Measurements from ENCODE around the gene LCAT.

LCAT gene

DNA sequence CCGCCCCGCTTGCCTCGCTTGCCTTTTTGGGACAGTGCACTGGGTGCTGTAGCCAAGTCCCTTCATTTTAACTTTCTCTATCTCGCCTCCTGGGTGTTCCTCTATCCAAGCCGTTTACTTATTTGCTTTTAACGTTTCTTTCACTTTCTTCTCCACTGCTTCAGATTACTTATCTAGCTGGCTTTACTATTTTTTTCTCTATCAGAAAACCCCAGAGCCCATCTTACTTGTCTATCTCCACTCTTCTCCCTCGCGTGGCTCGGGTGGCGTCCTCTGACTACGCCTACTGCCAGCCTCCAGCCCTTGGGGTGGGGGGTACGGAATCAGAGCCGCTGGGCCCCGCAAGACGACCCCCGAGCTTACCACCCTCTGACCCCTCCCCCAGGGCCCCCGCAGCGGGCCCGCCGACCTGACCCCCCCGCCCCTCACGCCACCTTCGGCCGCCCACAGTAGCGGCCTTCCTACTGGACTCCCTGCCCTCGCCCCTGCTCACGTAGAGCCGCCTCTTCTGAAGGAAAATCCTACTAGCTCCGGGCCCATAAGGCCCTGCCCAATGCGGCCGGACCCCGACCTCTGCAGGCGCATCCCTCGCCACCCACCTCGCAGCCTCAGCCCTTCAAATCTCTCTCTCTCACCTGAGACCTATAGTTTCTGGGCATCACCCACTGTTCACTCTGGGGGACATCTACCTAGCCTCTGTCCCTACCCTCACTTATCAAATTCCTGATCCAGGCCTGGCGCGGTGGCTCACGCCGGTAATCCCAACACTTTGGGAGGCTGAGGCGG, 25.5 kb upstream of the LCAT start:
- in situ Hi-C loops (cut with MboI; ENCODE audit: low sequenced_read_pairs), result no loop called here

- in situ Hi-C loops (cut with MboI; ENCODE audit: low sequenced_read_pairs), result no loop called here
Observed at GRCh38 chr16:67968400-67969253, 24.7 kb upstream of the LCAT start, which contains the start of gene SLC12A4. TSS of gene SLC12A4 (minus strand) at chr16:67968637. CDS start at chr16:67968553, 84 bp downstream.

- in situ Hi-C loops (cut with MboI; ENCODE audit: low sequenced_read_pairs), result no loop called here
Observed at GRCh38 chr16:67967958-67968399, 24.1 kb upstream of the LCAT start.

GRCh38 chr16:67967183-67967957, 23.4 kb upstream of the LCAT start:
- in situ Hi-C loops (cut with MboI; ENCODE audit: low sequenced_read_pairs), result no loop called here

DNA sequence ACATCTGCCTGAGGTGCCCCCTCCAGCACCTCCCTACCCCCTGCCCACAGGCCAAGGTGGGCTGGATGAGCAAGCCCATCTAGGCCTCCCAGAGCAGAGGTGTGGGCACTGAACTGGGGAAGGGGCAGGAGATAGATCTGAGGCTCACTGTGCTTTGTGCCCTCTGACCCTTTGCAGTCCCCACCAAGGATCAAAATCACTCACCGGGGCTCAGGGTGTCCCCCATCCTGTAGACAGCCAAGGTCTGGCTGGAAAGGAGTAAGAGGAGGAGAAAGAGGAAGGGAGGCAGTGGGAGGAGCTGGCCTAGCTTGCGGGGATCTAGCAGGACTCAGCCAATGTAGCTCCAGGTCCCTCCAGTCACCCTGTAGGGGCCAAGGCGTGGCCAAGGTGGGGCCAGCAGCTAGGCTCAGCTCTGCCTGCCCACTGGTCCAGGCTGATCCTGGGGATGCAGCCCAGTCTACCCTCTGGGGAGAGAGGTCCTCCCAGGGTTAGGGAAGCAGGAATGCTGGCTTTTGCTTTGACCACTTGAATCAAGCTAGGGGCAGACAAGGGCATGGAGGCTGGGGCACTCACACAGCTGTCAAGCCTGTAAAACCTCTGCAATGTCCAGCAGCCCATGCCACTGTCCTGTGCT, 22.7 kb upstream of the LCAT start:
- in situ Hi-C loops (cut with MboI; ENCODE audit: low sequenced_read_pairs), result no loop called here

DNA sequence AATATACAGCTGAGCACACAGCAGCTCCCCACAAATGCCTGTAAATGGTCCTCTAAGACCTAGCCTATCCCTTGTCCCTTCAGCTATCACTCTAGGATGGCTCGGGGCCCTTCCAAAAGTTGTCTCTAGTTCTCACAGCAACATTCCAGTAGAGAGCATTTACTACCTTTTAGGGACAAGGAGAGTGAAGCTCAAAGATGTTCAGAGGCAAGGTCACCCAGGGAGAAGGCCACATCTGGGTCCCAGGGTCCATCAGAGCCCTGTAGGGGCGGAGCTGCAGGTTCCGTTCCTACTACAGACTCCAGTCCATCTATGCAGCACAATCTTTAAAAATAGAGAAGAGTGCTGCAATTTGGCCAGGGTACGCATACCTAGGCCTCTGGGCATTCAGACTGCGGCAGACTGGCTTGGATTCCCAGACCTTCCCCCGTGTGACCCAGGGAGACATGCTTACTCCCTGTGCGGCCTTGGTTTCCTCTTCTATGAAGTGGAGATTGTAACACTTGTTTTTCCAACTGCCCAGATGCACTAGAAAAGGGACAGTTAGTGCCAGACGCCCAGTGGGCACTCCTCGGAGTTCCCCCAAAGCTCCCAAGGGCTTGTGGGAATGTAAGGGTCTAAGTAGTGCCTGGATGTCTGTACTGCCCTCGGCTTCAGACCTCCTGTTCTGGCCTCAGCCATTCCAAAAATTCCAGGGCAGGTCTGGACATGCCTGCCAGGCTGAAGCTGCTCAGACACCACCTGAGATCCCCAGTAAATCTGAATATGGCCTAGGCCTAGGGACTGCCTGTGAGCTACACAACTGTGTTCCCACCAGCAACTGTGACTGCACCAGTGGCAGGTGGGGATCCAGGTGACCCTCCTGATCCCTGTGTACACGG, 22.0 kb upstream of the LCAT start:
- in situ Hi-C loops (cut with MboI; ENCODE audit: low sequenced_read_pairs), result no loop called here

- in situ Hi-C loops (cut with MboI; ENCODE audit: low sequenced_read_pairs), result no loop called here
Observed at GRCh38 chr16:67964477-67965131, 20.7 kb upstream of the LCAT start.

DNA sequence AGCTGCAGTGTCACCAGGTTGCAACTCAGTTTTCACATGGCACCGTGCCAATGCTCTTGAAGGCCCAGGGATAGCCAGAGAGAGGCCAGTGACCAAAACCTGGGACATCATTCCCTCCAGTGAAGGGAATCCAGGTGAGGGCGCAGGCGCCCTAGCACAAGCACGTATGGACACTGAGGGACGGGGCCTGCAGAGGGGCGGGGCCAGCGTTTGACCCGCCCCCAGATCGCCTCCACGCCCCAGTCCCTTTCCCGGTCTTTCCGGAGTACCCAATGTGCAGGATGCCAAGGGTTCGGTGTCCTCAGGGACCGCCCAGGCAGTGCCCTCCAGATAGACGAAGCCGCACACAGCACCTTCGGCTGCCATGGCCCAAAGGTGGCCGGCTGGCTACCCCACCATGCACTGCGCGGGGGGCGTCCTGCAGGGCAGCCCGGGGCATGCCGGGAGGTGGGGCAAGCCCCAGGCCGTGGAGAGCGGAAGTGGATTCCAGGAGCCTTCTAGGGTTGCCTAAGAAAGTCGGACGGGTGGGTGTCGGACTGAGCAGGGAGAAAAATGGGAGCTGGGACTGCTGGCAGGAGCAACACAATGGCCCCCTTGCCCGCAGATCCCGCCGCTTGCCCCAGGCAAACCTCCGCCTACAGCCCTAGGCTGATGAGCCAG, 19.9 kb upstream of the LCAT start:
- in situ Hi-C loops (cut with MboI; ENCODE audit: low sequenced_read_pairs), result no loop called here

GRCh38 chr16:67963292-67963661, 19.4 kb upstream of the LCAT start:
- in situ Hi-C loops (cut with MboI; ENCODE audit: low sequenced_read_pairs), result no loop called here

- in situ Hi-C loops (cut with MboI; ENCODE audit: low sequenced_read_pairs), result no loop called here
Observed at GRCh38 chr16:67962135-67962534, 18.2 kb upstream of the LCAT start.

GRCh38 chr16:67961551-67961957, 17.6 kb upstream of the LCAT start:
- in situ Hi-C loops (cut with MboI; ENCODE audit: low sequenced_read_pairs), result no loop called here

DNA sequence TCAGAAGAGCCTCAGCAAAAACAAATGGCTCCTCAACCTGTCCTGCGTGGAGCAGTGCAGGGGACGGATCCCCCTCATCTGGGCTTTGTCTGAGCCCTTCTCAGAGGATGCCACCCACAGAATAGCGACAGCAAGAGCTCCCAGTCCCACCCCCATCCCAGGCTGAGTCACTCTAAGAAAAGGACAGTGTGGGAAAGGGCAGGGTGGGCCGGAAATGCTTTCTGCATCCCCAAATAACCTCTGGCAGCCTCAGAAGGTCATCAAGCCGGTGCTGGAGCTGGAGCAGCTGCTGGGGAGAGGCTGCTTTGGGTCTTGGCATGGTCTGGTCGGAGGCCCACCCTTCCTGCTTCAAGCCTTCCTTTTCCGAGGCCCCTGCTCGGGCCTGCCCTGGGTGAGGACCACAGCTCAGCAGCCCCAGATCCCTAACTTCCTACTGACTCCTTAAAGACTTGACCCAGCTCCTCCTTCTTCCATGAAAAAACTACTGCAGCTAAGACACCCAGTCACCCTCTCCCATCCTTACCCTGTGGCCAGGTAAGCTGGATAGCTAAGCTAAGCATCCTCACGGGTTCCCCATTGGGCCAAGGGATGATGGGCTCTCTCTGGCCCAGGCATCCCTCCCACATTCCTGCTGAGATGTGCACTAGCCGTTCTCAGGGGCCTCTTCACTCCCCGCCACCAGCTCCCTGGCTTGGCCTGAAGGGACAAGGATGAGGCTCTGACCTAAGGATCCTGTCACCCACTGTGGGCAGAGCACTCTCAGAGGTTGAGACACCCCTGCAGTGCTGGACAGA, 15.8 kb upstream of the LCAT start:
- in situ Hi-C loops (cut with MboI; ENCODE audit: low sequenced_read_pairs), result no loop called here

DNA sequence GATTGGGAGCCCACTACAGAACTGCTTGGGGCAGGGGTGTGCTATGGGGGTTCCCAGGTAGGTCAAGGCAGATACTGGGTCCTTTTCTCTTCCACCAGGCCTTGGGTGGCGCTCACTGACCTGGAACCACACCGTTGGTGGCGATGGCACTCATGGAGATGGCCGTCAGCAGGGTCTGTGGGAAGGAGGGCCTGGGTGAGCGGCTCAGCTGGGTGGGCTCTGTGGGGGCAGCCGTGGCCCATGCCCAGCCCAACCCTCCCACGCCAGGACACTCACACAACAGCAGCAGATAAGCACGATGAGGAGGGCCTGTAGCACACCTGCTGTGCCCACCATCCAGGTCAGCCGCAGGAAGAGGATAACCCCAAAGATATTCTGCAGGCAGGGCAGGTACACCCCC, 13.7 kb upstream of the LCAT start:
- in situ Hi-C loops (cut with MboI; ENCODE audit: low sequenced_read_pairs), result no loop called here

DNA sequence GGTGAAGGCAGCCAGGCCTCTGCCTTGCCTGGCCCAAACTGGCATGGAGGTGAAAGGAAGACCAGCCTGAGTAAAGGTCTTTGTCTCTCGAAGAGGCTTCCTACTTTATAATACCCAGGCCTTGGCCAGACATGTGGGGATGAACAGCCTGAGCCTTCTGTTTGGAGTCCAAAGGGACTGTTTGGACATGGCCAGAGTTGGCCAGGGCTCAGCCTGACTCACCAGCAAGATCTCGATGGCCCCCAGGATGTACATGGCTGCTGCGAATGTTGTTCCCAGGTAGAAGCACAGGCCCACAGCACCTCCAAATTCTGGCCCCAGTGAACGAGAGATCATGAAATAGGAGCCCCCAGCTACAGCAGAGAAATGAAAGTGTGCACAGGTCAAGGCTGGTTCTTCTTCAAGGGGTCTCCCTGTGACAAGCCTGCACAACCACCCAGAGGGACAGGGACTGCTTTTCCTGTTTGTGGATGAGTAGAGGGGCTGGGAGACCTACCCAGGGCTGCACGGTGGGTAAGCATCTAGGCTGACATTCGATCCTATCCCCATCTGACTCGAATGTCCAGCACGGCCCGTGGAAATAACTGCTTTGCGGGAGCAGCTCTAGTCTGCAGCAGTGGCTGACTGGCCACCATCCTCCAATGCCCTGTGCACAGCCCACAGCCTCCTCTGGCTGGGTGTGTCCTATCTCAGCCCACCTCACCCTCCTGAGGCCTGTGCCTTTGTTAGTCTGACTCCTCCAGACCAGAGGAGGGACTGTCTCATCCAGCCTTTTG, 10.7 kb upstream of the LCAT start:
- in situ Hi-C loops (cut with MboI; ENCODE audit: low sequenced_read_pairs), result no loop called here

DNA sequence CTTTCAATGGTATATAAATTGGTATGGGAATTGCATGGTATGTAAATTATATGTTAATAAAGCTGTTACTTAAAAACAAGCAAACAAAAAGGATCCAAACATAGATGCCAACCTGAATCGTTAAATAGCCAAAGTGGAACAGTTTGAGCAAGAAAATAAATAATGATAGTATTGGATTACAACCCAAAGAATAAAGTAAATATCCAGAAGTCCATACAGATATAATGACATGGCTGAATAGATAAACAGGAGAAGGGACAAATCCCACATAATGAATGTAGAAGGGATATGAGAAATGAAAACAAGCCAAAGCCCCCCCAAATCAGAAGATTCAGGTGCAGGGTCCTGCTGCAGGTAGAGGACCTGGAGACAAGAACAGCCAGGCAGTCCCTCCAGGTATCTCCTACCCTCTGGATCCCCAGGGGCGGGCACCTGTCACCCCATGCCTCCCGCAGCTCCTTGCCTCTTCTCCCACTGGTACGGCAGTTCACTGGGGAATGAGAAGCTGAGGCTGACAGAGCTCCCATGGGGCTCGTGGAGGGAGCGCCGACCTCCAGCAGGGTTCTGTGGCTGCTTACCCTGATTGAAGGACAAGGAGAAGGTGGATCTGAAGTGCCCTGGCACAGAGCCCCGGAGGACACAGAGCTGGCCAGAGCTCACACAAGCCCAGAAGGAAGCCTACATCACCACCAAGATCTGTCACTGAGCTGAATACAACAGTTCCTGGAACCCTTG, 9.9 kb upstream of the LCAT start:
- in situ Hi-C loops (cut with MboI; ENCODE audit: low sequenced_read_pairs), result no loop called here

- in situ Hi-C loops (cut with MboI; ENCODE audit: low sequenced_read_pairs), result no loop called here
Observed at GRCh38 chr16:67951485-67951884, 7.6 kb upstream of the LCAT start.
